ENCODE results near the gene TCF12.

The TCF12 gene

DNA sequence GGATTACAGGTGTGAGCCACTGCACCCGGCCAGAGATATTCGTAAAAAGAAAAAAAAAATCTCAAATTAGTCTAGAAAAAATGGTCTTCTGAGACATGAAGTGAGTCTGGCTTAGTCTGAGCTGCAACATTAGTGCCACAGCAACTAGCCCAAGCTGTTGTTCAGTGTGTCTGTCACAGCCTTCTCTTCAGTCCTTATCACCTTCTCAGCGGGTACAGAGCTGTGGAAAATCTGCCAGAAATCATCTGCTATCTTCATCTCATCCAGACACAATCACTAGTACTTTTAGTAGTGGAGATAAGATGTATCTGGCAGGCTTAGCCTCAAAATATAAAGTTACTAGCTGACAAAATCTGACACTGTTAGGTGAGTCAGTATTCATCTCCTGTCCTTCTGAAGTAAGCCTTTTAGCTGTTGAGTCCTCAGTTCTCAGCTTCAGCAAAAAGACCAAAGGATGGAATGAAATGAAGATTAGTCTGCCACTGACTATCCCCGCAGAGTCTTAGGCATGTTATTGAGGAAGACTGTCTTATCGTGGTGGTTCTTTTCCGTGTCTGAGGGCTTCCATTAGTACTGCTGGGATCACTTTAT, 337.4 kb downstream of the TCF12 start:
- DNase-seq (ENCODE audit: low read depth): no peak

DNA sequence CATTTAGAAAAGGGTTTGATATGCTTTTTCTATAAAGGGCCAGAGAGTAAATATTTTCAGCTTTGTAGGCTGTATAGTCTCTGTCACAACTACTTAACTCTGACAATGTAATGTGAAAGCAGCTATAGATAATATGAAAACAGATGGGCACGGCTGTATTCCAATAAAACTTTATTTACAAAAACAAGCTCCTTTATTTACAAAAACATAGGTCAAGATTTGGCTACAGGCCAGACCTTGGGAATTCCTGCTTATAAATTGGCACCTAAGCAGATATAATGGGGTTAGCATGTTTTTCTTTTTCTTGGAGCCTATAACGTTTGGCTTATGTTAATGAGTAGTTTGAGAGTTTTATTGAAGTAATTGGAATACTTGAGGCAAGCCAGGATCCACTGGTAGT, 338.5 kb downstream of the TCF12 start:
- DNase-seq (ENCODE audit: low read depth): no peak

DNA sequence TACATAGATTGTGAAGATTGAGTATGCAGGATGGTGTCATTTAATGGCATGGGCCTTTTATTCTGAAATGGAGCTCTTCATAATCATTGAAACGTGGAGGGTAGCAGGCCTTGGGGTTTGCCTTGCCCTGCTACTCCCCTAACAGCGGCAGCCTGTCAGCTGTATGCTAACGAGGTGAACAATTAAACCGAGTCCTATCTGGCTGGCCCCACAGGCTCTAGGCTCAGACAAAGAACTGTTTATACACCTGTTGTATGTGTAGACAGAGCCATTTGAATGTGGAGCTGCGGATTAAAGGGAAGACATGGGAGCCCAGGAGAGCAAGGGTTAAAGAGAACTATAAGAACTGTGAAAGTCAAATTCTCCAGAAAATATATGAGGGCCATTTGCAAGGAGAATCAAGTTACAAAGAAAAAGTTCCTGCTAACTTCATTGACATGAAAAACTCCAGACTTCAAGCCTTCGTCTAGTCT, 341.2 kb downstream of the TCF12 start:
- no peak for DNase-seq (ENCODE audit: low read depth)

DNA sequence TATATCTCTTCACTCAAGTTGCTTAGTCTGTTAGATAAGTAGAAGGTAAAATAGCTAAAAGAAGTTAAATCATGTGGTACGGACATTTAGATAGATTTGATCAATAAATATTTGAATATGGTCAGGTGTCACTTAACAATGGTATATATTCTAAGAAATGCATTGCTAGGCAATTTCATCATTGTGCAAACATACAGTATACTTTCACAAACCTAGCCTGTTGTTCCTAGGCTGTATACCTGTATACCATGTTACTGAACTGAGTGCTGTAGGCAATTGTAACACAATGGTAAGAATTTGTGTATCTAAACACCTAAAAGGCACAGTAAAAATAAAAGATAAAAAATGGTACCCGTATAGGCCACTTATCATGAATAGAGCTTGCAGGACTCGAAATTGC, 345.1 kb downstream of the TCF12 start:
- no peak for DNase-seq (ENCODE audit: low read depth)

DNA sequence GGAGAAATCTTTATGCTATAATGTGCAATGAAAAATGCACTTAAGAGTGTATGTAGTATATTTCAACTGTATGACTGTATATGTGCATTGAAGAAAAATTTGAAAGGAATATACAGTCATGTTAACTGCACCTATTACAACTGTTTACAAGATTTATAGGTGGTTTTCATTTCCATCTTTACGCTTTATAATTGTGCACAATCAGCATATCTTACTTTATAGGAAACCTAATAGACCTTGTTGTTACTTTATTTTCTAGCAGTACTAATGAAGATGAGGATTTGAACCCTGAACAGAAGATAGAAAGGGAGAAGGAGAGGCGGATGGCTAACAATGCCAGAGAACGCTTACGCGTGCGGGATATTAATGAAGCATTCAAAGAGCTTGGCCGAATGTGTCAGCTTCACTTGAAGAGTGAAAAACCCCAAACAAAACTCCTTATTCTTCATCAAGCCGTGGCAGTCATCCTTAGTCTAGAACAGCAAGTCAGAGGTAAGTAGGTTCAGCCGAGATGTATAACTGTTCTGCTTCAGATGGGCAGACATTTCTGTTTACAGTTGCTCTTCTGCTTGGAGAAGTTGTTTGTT, 354.4 kb downstream of the TCF12 start:
- DNase-seq (ENCODE audit: low read depth): no peak

DNA sequence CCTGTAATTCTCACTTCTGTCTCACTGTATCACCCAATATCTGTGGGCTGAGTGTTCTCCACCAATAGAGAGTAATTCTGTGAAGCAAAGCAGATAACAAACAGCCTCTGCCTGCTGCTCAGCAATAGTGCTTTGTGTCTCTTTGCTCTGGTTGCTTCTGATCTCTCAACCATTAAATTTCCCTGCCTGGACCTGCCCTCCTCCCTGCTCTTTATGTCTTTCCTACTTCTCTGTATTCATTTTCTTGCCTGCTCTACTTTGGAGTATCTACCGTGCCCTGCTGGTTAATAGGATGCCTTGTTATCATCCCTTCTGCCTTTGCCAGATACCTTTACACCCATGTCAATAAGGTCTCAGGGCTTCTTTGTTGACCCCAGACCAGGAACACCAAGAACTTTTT, 355.0 kb downstream of the TCF12 start:
- DNase-seq (ENCODE audit: low read depth): no peak

DNA sequence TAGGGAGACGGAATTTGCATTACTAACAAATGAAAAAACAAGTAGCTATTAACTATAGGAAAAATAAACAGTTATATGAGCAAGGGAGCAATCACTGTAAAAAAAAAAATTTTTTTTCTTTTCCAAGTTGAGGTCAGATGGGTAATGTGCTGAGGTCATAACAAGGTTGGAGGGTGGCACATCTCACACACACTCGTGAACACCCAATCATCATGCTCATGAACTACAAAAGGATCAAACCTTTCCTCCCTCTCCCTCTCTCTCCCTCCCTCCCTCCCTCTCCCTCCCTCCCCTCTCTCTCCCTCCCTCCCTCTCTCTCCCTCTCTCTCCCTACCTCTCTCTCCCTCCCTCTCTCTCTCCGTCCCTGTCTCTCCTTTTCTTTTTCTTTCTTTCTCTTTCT, 360.0 kb downstream of the TCF12 start:
- no peak for DNase-seq (ENCODE audit: low read depth)

DNA sequence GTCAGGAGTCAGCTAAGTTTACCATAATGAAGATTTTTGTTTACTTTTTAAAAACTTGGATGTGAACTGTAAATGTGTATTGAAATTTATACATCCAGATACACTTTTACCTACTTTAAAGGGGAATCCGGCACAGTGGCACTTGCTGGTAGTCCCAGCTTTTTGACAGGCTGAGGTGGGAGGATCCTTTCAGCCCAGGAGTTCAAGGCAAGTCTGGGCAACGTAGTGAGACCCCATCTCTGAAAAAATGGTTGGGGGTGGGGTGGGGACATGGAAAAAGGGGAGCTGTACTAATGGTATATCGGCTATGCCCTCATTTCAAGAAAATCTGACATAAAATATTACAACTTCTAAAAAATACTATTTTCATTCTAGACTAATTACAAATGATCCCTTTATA, 362.0 kb downstream of the TCF12 start:
- DNase-seq (ENCODE audit: low read depth): no peak

DNA sequence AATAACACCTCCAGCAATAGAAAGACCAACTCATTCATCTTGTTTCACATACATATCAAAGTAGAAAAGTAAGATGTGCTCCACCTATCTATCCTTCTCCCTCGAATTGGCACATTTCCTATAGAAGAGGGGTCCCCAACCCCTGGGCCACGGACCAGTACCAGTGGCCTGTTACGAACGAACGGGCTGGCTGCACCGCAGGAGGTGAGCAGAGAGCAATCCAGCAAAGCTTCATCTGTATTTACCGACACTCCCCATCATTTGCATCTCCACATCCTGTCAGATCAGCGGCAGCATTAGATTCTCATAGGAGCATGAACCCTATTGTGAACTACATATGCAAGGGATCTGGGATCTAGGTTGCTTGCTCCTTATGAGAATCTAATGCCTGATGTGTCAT, 362.9 kb downstream of the TCF12 start:
- DNase-seq (ENCODE audit: low read depth): no peak

DNA sequence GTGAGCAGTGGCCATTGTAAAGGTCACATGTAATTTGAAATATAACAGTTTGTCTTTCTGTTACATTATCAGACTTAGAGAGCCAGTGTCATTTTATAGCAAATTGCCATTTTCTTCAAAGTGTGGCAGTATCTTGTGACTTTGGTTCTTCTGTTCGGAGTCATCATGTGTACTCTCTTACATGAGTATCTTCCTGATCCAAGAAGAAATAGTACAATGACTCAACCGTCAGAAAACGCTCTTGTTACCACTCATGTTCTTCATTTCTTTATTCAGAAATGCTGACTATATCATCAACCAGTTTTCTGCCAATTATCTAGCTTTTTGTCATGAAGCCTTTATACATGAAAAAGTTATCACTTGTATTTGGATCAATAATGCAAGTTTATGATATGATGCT, 364.2 kb downstream of the TCF12 start:
- DNase-seq (ENCODE audit: low read depth): no peak

DNA sequence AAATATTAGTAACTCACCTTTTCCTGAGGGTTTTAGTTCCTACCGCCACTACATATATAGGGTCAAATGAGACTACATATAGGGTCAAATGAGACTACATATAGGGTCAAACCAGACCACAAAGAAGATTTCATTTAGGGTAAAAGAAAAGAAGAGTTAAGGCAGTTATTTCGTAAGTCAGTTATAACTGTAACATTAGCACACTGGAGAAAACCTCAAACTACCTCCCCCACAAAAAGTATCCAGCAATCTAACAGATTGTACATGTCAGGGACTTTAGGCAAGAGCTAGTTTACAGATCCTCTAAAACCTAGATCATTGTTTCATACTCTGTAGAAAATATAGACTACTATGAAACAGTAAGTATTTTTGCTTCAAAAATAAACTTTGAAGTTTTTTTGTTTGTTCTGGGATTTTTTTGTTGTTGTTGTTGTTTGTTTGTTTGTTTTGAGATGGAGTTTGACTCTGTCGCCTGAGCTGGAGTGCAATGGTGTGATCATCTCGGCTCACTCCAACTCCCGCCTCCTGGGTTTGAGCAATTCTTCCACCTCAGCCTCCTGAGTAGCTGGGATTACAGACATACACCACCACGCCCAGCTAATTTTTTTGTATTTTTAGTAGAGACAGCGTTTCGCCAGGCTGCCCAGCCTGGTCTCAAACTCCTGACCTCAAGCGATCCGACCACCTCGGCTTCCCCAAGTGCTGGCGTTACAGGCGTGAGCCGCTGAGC, 365.5 kb downstream of the TCF12 start:
- DNase-seq (ENCODE audit: low read depth): no peak

DNA sequence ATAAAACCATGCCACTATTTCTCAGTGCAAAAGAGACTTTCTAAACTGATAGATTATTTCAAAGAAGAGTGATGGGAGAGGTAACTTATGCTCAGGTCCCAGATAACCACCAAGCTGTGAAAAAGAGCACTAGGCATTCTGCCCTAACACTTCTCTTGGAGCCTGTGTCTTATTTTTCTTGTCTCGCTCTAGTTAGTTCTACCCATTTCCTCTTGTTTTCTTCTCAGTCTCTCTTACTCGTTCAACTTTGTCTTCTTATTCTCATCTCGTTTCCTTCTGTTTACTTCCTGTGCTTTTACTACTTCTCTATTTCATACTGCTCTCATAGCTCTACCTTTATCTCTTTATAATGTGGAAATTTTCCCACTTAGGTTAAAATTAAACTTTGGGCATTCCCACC, 366.1 kb downstream of the TCF12 start:
- DNase-seq (ENCODE audit: low read depth): no peak

DNA sequence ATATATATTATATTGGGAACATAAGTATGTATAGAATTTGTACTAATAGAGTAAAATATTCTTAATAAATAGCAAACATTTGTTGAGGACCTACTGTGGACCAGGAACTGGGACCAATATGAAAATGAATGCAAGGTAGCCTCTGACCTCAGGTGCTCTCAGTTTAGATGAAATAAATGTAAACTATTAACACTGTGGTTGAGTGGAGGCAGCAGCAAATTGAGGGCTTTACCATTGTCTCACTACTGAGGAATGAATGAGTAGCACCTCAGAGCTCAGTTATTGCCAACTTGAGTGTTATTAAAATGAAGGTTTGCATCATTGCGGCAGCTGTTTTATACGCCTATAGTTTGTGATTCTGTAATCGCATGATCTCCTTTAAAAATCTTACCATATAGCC, 366.9 kb downstream of the TCF12 start:
- DNase-seq (ENCODE audit: low read depth): no peak

DNA sequence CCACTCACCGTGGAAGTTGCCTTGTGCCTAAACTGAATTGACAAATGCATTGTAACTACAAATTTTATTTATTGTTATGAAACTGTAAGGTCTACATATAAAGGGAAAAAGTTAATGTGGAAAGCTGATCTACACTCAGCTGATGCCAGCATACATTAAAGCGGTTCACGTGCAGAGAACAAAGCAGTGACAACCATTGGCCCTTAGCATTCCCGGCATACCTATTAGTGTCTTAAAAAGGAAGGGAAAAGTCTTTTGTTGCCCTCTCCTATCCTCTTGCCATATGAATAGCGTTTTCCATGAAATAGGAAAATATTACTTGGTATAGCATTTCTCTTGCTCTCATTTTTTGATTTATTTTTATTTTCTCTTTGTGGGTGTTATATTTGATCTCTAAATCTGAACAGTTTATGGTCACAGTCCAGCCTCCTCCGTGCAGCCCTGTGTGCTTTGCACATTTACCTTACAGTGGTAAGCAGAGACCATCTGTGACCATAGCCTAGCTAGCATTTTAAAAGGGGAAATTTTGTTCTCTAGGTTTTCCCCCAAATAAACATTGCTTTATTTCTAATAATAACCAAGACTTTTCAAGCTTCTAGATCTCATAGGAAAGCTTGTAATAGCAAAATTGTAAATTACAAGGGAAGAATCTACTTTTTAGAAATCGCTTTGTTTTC, 368.1 kb downstream of the TCF12 start:
- no peak for DNase-seq (ENCODE audit: low read depth)

DNA sequence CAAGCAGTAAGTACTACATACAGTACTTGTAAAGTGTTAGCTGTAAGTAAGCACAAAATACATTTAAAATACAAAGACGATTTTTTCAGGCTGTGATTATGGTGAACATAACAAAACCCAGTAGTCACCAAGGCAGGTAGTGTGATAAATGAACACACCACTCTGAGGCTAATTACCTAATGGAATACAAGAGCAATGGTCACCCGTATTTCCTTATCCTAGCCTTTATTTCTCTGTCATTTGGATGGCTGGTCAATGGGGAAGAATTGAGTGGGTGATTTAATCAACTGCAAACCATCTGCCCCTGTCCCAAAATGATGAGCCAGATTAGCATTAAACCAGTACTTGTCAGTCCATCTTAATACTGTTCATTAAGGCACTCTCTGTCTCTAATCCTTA, 368.7 kb downstream of the TCF12 start:
- no peak for DNase-seq (ENCODE audit: low read depth)

DNA sequence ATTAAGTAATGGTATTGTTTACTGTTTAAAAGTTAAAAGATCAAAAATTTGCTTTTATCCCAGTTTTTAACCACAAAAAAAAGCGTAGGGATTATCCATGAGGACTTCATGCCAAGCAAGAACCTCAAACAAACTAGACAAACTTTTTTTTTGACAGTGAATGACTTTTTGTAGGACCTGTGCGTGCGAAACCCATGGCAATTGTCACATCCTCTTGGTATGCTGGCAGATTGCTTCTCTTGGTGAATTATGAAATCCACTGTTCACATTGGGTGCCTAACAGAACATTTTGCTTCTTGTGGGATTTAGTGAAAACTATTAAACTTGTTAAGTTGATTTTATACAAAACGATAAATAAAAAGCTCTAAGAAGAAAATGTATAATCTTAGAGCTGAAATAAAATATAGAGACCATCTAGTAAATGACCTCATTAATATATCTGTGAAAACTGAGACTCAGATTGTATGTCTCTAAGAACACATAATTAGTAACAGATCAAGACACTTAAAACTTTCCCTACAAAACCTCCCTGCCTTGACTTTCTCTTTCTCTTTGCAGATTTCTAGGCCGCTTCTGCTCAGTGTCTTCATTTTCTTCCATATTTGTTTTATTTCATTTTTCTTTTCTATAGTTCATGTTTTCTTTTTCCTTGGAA, 370.6 kb downstream of the TCF12 start:
- DNase-seq (ENCODE audit: low read depth): no peak

DNA sequence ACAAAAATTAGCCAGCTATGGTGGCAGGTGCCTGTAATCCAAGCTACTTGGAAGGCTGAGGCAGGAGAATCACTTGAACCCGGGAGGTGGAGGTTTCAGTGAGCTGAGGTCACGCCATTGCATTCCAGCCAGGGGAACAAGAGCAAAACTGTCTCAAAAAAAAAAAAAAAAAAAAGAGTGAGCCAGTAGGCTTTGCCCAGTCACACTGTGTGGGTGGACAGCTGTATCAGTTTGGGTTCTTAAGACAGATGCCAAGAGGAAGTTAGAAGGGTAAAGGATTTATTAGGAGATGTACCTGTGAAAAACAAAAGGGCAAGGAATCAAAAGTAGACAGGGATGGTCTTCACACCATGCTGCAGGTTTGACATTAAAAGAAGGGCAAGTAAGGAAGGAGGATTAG, 371.7 kb downstream of the TCF12 start:
- no peak for DNase-seq (ENCODE audit: low read depth)

DNA sequence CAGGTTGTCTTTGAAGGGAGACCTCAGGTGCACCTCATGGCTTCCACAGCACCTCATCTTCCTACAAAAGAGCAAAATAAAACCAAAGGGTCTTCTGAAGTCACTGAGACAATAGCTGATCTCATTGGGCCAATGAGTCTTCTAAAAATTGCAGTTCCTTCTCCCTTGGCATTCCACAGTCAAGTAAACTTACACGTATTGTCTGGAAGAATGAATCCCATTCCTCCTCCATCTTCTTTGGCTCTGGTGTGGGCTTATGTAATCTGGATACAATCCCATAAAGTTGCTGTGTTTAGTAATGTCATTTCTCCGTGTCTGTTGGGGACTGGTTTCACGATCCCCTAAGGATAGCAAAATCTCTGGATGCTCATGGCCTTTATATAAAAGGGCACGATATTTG, 372.4 kb downstream of the TCF12 start:
- DNase-seq (ENCODE audit: low read depth): no peak

DNA sequence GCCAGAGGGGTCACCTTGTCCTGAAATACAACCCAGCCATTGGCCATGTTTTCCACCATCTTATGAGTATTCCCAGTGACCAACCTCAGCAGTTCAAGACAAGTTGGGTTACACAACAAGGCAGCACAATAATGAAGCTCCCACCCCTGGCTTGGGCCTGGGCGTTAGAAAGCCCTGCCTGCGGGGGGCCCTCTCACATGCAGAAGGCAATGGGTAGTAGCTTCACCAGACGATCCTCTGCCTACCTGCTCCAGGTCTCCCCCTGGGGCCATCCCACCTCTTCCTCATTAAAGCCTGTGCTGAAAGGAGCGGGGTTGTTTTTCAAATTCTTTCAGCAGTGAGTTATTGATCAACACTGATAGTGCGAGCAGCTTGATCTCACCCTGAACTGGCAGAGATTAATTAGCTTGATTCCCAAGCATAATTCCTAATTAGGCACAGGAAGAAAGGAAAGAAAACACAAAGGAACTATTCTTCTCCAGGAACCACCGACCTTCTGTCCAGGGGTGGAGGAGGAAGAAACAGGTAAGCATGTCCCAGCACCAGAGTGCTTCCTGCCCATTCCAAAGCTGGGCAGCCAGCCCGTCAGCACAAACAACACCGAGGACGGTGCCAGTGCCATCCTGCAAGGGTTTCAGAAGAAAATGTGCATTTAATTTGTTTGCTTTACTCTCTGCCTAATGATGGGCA, 378.2 kb downstream of the TCF12 start:
- DNase-seq (ENCODE audit: low read depth): no peak

DNA sequence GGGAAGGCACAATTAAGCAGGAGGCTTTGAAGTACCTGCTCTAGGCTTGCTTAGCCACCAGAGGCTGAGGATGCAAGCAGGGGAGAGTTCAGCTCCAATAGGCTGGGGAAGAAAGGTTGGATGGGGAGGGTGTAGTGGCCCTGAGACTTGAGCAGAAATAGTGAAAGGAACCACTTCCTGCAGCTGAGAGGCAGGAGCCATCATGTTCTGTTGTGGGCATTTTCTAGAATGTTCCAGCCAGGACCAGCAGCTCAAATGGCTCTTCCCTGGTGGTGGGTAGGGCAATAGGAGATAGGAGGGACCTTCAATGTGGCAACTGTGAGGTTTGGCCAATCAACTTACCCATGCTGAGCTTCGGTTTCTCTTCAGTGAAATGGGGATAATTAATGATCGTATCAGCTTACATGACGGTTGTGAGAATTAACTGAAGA, 378.7 kb downstream of the TCF12 start:
- DNase-seq (ENCODE audit: low read depth): no peak

DNA sequence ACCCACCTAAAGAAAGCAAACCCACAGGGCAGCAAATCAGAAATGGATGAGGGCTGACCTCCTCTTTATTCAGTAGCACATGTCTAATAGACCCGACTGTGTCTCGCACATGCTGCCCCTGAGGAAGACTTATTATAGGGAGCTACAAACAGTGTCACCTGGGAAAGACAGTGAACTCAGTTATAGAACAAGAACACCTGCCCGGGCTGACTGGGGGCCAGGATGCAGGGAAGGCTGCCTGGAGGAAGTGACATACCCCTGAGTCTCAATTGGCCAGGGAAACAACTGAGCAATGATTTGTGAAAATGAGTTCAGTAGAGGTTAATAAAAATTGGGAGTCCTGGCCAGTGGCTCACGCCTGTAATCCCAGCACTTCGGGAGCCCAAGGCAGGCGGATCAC, 379.2 kb downstream of the TCF12 start:
- no peak for DNase-seq (ENCODE audit: low read depth)

DNA sequence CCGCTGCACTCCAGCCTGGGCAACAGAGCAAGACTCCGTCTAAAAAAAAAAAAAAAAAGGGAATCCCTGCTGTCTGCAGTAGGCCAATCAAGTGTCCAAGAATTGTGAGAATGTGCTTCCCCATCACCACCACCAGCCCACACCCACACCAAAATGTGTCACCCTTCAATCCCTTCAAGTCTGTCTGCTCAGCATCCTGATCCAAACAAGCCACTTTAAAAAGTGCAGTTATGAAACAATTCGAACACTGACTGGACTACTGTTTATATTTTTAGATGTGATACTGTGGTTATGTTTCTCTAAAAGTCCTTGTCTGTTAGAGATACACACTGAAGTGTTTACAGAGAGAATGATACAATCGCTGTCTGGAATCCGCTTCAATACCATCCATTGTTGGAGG, 379.8 kb downstream of the TCF12 start:
- DNase-seq (ENCODE audit: low read depth): no peak

Measured in stimulated activated CD8-positive, alpha-beta memory T cell treated with anti-CD3 and anti-CD28 coated beads, Interleukin-15, amount 100 ng/mL, for 24 hours (primary cell).